Parathyroid adenoma (tissue), 2 donors: ENCODE measurements around the gene GFM1.
"Not testable (repeated sequence)": the region's sequence is repeated elsewhere in the genome, so short reads cannot be mapped to it uniquely, and the experiment has no call there.

Experiments
- H2AFZ ChIP-seq: fragments of 300-600 bp; sonication (generic); one replicate; pipeline ENCODE4 v1.7.0; 2017; ENCODE audit warnings: antibody characterized with exemption, mild to moderate bottlenecking
- H3K27ac ChIP-seq: fragments of 300-600 bp; sonication (generic); one replicate; pipeline ENCODE4 v1.7.0; 2017
- H3K27me3 ChIP-seq: fragments of 300-600 bp; sonication (generic); one replicate; pipeline ENCODE4 v1.7.0; 2017; ENCODE audit warnings: low read length; ENCODE audit not compliant: control insufficient read depth, insufficient read depth
- H3K36me3 ChIP-seq: fragments of 300-600 bp; sonication (generic); one replicate; pipeline ENCODE4 v1.7.0; 2017; ENCODE audit warnings: low read length; ENCODE audit not compliant: control insufficient read depth, insufficient read depth
- H3K4me1 ChIP-seq: fragments of 300-600 bp; sonication (generic); one replicate; pipeline ENCODE4 v1.7.0; 2017; ENCODE audit warnings: control low read depth
- H3K4me2 ChIP-seq: fragments of 300-600 bp; sonication (generic); one replicate; pipeline ENCODE4 v1.7.0; 2017; ENCODE audit warnings: low read length
- H3K4me3 ChIP-seq: fragments of 300-600 bp; sonication (generic); one replicate; pipeline ENCODE4 v1.7.0; 2017; ENCODE audit warnings: low read depth, low read length
- H3K79me2 ChIP-seq: fragments of 300-600 bp; sonication (generic); one replicate; pipeline ENCODE4 v1.7.0; 2017; ENCODE audit warnings: control low read depth
- H3K9ac ChIP-seq: fragments of 300-600 bp; sonication (generic); one replicate; pipeline ENCODE4 v1.7.0; 2017; ENCODE audit warnings: mild to moderate bottlenecking
- H3K9me3 ChIP-seq: fragments of 300-600 bp; sonication (generic); one replicate; pipeline ENCODE4 v1.7.0; 2017; ENCODE audit warnings: low read length; ENCODE audit not compliant: control insufficient read depth
- CTCF ChIP-seq: fragments of 300-600 bp; sonication (generic); IDR thresholded peaks from one replicate; pipeline ENCODE4 v1.7.0; 2017; ENCODE audit warnings: antibody characterized with exemption, mild to moderate bottlenecking
- donor health status: primary hyperparathyroidism.

GFM1 gene

DNA sequence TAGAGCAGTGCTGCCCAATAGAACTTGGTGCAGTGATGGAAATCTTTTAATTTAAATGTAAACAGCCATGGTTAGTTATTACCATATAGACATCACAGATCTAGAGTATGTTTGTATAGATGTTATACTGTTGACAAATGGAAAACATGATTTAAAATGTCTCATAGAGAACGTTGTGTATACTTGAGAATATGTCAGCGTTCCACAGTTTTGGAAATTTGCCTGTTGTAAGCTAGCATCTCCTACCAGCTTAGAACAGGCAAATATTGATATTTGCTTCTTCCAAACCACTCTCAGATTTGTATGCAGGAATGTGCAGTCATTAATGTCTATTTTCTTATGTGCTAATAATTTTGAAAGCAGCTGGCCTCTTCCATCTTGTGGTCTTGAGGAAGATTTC lies 36.5 kb downstream of the GFM1 start:
- H2AFZ ChIP-seq: no peak overlapping the region
- TF ChIP-seq CTCF: no peak
- H3K4me1 ChIP-seq: no peaks in the 10 kb centered on the region
- no peak overlapping the region for H3K9ac ChIP-seq
- H3K4me3 ChIP-seq: no peak overlapping the region
- no peaks in the 10 kb centered on the region for H3K9me3 ChIP-seq
- H3K36me3 ChIP-seq: no peaks in the 10 kb centered on the region
- no peak overlapping the region for H3K27ac ChIP-seq
- no peaks in the 10 kb centered on the region for H3K79me2 ChIP-seq
- no peaks in the 10 kb centered on the region for H3K27me3 ChIP-seq
- no peak overlapping the region for H3K4me2 ChIP-seq

DNA sequence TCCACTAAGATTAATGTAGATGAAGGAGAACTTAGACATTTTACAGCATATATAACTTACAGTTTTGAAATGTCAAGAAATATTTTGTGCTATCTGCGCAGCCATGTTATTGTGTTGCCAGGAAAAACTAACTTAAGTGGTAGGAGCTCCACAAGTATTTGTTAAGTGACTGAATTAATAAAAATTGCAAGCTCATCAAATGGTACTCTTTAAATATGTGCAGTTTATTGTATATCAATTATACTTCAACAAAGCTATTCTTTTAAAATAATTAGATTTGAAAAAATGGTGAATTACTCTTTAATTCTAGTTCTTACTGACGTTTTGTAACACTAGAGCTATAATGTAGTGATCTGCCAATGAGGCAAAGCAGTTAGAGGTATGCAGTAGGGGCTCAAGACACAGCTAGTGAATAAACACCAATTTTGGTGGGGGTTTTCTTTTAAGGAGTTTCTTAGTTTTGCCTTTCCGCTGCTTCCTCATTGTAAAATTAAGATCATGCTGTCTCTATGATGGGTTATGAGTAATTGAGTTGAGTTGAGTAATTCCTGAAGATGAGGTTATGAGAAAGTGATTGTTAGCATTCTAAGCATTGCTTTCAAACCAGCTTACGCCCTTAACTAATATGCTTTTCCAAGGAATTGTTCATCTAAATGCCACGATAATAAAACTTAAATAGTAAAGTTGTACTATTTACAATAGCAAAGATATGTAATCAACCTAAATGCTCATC lies 39.1 kb downstream of the GFM1 start:
- H3K36me3 ChIP-seq: no peaks in the 10 kb centered on the region
- TF ChIP-seq CTCF: no peak
- H2AFZ ChIP-seq: no peak overlapping the region
- no peaks in the 10 kb centered on the region for H3K9me3 ChIP-seq
- no peak overlapping the region for H3K9ac ChIP-seq
- no peak overlapping the region for H3K27ac ChIP-seq
- peaks cover 2% of the 10 kb centered on the region for H3K79me2 ChIP-seq
- H3K4me3 ChIP-seq: no peak overlapping the region
- no peaks in the 10 kb centered on the region for H3K4me1 ChIP-seq
- H3K27me3 ChIP-seq: no peaks in the 10 kb centered on the region
- H3K4me2 ChIP-seq: no peak overlapping the region

DNA sequence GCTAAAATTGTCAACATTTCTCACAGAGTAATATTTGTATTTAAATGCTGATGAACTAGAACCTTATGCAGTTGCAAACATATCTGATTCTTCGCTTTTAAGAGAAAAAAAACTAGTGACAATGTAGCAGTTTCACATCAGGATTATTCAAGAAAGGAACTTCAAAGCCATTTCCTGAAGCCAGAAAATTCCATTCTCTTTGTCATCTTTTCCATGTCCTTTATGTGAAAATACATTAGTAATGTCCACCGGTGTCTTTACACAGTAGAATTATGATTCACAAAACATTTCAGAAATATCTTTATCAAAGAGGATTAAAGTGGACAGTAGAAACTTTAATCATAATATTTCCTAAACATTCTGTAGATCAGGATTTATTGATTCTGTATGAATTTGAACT lies 40.8 kb downstream of the GFM1 start:
- TF ChIP-seq CTCF: no peak
- Histone ChIP-seq H3K27me3 (no peaks in the 10 kb centered on the region), H3K36me3 (no peaks in the 10 kb centered on the region)

DNA sequence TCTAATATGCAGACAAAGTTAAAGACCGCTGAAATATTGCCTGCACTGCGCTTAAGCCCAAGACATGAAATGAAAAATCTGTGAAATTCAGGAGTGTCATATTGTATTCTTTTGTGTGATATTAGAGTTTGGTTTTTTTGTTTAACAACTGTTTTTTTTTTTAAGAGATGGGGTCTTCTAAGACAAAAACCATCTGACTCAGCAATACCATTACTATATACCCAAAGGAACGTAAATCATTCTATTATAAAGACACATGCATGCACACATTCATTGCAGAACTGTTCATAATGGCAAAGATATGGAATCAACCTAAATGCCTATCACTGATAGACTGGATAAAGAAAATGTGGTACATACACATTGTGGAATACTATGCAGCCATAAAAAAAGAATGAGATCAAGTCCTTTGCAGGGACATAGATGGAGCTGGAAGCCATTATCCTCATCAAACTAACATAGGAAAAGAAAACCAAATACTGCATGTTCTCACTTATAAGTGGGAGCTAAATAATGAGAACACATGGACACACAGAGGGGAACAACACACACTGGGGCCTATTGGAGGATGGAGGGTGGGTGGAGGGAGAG lies 49.6 kb downstream of the GFM1 start:
- not testable (repeated sequence) for H3K9ac ChIP-seq, H3K79me2 ChIP-seq, H3K36me3 ChIP-seq, H2AFZ ChIP-seq, H3K4me1 ChIP-seq, H3K4me3 ChIP-seq, H3K27ac ChIP-seq, H3K27me3 ChIP-seq, H3K4me2 ChIP-seq, H3K9me3 ChIP-seq

More for the DNA sequence above, 40.8 kb downstream of the GFM1 start:
- Histone ChIP-seq H3K27ac (no peak overlapping the region), H3K4me1 (no peaks in the 10 kb centered on the region), H3K4me3 (no peak overlapping the region), H3K9ac (no peak overlapping the region), H3K4me2 (no peak overlapping the region), H2AFZ (no peak overlapping the region), H3K9me3 (no peaks in the 10 kb centered on the region), H3K79me2 (peaks cover 2% of the 10 kb centered on the region)

DNA sequence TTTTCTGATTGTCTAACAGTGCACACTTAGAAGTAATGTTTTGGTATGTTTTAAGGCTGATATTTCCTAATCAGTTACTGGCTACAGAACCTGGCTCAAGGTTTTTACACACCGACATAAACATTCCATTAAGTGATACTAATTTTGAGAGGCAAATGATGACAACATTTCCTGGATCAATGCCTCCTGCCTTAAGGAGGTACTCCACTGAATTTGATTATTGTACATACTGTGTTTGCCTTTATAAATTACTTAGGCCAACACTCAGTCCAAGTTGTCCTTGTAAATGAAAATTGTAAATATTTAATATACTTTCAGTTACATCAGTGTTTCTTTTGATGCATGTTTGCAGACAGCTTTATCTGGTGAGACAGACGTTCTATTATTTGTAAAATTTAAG lies 52.3 kb downstream of the GFM1 start:
- Histone ChIP-seq H3K79me2 (no peaks in the 10 kb centered on the region), H3K36me3 (no peaks in the 10 kb centered on the region), H2AFZ (no peak overlapping the region), H3K27ac (no peak overlapping the region), H3K4me3 (no peak overlapping the region), H3K4me1 (no peaks in the 10 kb centered on the region), H3K9ac (no peak overlapping the region), H3K27me3 (no peaks in the 10 kb centered on the region), H3K9me3 (no peaks in the 10 kb centered on the region), H3K4me2 (no peak overlapping the region)
- TF ChIP-seq CTCF: no peak
